Naive thymus-derived CD8-positive, alpha-beta T cell (primary cell): ENCODE measurements around the gene ATG101. TPM values are rescaled to one million over a fixed set of nuclear protein-coding genes. Genes with fewer than 3 reads are reported as not detected.
"Not testable (repeated sequence)": the region's sequence is repeated elsewhere in the genome, so short reads cannot be mapped to it uniquely, and the experiment has no call there.

ENCODE experiments used
- ATAC-seq, 2 donors: fragments of 150-1000 bp; cut with Tn5 transposase in 1 of 2; sonication (Bioruptor Pico), chemical (Tn5 transposase) in 1 of 2; 1 replicate in 1 of 2; 2 replicates in 1 of 2; pipeline ENCODE4 v1.10.0; 2021; ENCODE audit warnings: mild to moderate bottlenecking in 2 of 2, moderate library complexity in 2 of 2
- POLR2A ChIA-PET: fragments of 350-600 bp; sonication (Branson Sonifier 250); formaldehyde crosslinking; loops from one replicate; lab custom pipeline; 2021; ENCODE audit warnings: antibody characterized with exemption; lab: Charles Lee
- DNase-seq, 10 donors: peaks; one replicate each; pipeline versions ENCODE4 v3.0.0 to v3.0.0-alpha.2; 2020 to 2022
- H3K27ac Mint-ChIP-seq, 10 donors: one replicate each; pipeline ENCODE4 v1.8.0; 2020 to 2022; ENCODE audit warnings: mild to moderate bottlenecking in 10 of 10, mixed read lengths in 10 of 10, moderate library complexity in 4 of 10, inconsistent platforms in 1 of 10
- H3K27me3 Mint-ChIP-seq, 5 donors: one replicate each; pipeline ENCODE4 v1.8.0; 2021 to 2022; ENCODE audit warnings: mixed read lengths in 5 of 5
- H3K36me3 Mint-ChIP-seq, 3 donors: one replicate each; pipeline ENCODE4 v1.8.0; 2020 to 2022; ENCODE audit warnings: mixed read lengths in 3 of 3, mild to moderate bottlenecking in 2 of 3, inconsistent platforms in 1 of 3
- H3K4me1 Mint-ChIP-seq, 4 donors: one replicate each; pipeline ENCODE4 v1.8.0; 2021 to 2022; ENCODE audit warnings: mixed read lengths in 4 of 4
- H3K4me3 Mint-ChIP-seq, 10 donors: one replicate each; pipeline ENCODE4 v1.8.0; 2020 to 2022; ENCODE audit warnings: mild to moderate bottlenecking in 10 of 10, mixed read lengths in 10 of 10, moderate library complexity in 6 of 10, inconsistent platforms in 1 of 10
- H3K9me3 Mint-ChIP-seq, 9 donors: one replicate each; pipeline ENCODE4 v1.8.0; 2020 to 2022; ENCODE audit warnings: mixed read lengths in 9 of 9, mild to moderate bottlenecking in 3 of 9, inconsistent platforms in 1 of 9, moderate library complexity in 1 of 9
- polyA plus RNA-seq, 3 donors: library from polyadenylated mRNA; unstranded; fragments of 300-500 nt; fragmentation: Illumina TruSeq; gene quantifications; one replicate each; pipeline ENCODE4 v1.2.3, GENCODE V29; 2021
- total RNA-seq, 8 experiments: library from RNA in 2 of 8; stranded (reverse) in 2 of 8; gene quantifications; one replicate each; pipeline ENCODE4 v1.2.3 and lab custom pipeline; 2021 to 2026

Gene ATG101
- total and polyA plus RNA-seq, 5 experiments from 2014 or later = 17.6 to 28.8 (median 19.4) TPM

DNA sequence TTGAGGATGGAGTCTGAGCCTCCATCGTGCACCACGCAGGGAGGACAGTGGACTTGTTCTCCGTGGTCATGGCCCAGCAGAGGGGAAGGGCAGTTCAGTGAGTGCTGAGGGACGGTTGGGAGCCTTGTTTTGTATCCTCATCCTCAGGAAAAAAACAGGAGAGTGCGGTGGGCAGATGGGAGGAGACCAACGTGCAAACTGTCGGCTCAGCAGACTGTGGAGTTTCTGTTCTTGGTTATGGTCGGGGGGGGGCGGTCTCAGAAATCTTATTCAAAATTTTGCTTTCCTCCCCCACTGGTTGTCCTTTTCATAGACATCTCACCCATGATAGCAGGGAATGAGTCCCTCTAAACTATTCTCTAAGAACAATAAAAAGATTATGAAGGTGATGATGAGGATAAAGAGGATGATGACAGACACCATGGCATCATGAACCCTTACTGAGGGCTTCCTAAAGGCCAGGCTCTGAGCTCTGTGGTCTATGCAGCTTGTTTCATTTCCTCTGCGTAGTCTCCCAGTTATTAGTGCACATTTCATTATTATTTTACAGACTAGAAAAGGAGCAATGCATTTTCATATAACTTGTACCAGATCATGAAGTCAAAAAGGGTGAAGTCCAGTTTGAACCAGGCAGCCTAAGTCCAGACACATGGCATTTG, 34.8 kb downstream of the ATG101 start:
- Mint-ChIP-seq H3K27me3 (peaks cover 37 to 77% (median 44%) of the 10 kb centered on the region in 5 donors), H3K4me3 (peak overlapping the region in 1 of 10 donors; percentile 42), H3K4me1 (peaks cover 0 to 10% (median 0%) of the 10 kb centered on the region in 4 donors), H3K27ac (peak overlapping the region in 1 of 10 donors; percentile 26)
- DNase-seq, H3K9me3 Mint-ChIP-seq, H3K36me3 Mint-ChIP-seq, ATAC-seq, POLR2A ChIA-PET: not testable (repeated sequence)

DNA sequence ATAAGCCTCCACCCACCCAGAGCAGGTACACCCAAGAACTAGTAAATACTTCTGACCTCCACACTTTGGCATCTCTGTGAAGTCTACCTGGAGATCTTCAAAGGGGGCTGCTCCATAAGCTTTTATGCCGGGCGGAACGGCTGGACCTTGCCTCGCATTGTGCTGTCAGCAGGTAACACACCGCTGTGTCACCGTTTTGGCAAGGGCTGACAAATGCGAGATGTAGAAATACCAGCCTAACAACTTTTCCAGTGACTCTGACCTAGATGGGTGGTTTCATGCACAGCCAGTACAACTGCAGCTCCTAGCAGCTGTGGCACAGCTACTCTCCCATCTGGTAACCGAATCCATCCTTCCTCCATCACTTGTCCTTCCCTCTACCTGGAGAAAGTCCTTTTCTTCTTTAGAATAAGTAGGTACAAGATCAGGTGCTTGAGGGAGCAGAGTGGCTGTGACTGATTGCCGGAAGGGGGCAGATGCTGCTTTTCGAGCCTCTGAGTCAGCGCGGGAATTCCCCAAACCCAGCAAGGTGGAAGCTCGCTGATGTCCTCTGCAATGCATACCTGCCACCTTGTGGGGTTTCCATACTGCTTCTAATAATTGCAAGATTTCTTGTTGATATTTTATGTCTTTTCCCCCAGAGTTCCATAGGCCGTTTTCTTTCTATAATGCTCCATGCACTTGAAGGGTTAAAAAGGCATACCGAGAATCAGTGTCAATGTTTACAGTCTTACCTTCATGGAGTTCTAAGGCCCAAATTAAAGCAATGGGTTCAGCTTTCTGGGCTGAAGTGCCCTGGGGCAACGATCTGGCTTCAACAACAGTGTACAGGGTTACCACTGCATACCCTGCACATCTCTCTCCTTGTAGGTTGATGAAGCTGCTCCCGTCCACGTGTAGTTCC, 46.7 kb downstream of the ATG101 start:
- POLR2A ChIA-PET, H3K9me3 Mint-ChIP-seq, H3K36me3 Mint-ChIP-seq, H3K4me3 Mint-ChIP-seq: not testable (repeated sequence)
- H3K27ac Mint-ChIP-seq = peak overlapping the region in 1 of 10 donors; percentile 24
- ATAC-seq (peak in 1 of 2 donors; percentile 43), DNase-seq (peak in 9 of 10 donors; percentile 18 to 75 (median 30))
- peaks cover 0 to 35% (median 14%) of the 10 kb centered on the region in 4 donors for H3K4me1 Mint-ChIP-seq
- H3K27me3 Mint-ChIP-seq = peaks cover 2 to 34% (median 7%) of the 10 kb centered on the region in 5 donors

- POLR2A ChIA-PET, H3K9me3 Mint-ChIP-seq, DNase-seq, H3K4me3 Mint-ChIP-seq, ATAC-seq, H3K36me3 Mint-ChIP-seq: not testable (repeated sequence)
- Mint-ChIP-seq H3K27ac (peak overlapping the region in 1 of 10 donors; percentile 29), H3K4me1 (peaks cover 0 to 39% (median 20%) of the 10 kb centered on the region in 4 donors), H3K27me3 (peaks cover 4 to 45% (median 22%) of the 10 kb centered on the region in 5 donors)
These were observed 48.2 kb downstream of the ATG101 start for GRCh38 chr12:52117806-52118475.

DNA sequence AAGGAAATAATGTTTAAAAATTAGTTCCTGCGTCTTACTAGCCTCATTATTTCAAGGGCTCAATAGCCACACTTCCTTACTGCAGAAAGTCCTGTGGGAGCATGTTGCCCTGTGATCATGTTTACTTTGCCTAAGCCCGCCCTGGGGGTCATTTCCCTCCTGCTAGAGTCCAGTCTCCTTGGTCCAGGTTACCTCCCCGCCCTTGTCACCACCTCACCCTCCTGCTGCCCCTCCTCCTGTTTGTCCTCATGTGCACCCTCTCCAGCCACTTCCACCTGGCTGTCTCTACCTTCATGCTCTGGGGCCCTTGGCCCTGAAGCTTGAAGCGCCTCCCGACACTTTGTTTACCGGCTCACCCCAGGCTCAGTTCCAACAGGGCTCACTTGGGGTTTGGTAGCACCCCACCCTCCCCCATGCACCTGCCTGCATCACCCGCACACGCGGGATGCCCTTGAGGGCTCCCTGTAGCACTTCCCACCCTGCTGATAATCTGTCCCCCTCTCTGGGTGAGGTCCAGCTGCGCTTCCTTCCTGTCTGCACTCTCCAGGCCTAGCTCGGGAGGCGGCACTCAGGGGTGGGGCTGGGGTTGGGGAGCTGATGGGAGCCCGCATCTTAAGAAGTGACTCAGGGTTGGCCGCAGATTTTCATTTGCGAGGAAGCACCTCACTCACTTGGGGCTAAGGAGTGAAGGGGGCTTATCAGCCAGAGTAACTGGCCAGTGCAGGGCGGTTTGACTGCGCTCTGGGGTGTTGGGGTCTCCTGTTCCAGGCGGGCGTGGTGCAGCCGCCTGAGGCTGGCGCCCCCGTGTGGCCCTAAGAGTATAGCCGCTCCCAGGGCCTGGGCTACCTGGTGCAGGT, 49.8 kb downstream of the ATG101 start:
- H3K27ac Mint-ChIP-seq = peak overlapping the region in 2 of 10 donors; percentile 15 to 56

DNA sequence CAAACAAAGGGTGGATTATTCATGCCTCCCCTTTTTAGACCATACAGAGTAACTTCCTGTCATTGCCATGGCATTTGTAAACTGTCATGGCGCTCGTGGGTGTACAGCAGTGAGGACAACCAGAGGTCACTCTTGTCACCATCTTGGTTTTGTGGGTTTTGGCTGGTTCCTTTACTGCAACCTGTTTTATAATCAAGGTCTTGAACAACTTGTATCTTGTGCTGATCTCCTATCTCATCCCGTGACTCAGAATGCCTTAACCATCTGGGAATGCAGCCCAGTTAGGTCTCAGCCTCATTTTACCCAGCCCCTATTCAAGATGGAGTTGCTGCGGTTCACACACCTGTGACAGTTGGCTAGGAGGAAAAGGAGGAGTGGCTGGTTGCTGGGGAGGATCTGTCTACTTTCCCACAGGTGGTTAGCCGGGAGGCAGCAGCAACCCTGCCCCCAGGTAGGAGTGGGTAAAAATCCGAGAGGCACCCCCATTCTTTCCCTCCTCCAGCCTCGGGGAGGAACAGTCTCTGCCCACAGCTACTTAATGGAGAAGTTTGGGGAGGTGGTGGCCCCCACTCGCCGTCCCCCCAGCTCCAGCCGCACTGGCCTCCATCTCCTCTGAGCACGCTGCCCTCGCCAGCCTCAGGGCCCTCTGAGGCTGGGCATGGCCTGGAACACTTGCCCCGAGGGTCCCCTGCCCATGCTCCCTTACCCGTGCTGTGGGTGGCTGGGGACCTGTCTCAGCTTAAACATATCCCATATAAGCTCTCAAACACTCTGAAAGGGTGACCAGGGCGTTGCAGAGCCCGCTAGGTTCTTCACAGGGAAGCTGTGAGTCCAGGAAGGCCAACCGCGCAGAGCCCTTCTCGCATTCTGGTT, 51.4 kb downstream of the ATG101 start:
- peaks cover 0 to 39% (median 19%) of the 10 kb centered on the region in 4 donors for H3K4me1 Mint-ChIP-seq
- H3K36me3 Mint-ChIP-seq = no peaks in the 10 kb centered on the region
- H3K9me3 Mint-ChIP-seq = no peaks in the 10 kb centered on the region
- ATAC-seq = no peak
- H3K27me3 Mint-ChIP-seq = peaks cover 6 to 55% (median 22%) of the 10 kb centered on the region in 5 donors
- DNase-seq = no peak
- POLR2A ChIA-PET = interaction anchor here (0.7 kb wide), 2 partner anchors 96 to 885 kb away, joined by 3 to 5 read pairs; partner anchors contain the start of gene EIF4B
- H3K4me3 Mint-ChIP-seq = peak overlapping the region in 2 of 10 donors; percentile 11 to 30
- peak overlapping the region in 2 of 10 donors; percentile 26 to 80 for H3K27ac Mint-ChIP-seq

More for the DNA sequence above, 49.8 kb downstream of the ATG101 start:
- Mint-ChIP-seq H3K4me1 (peaks cover 0 to 39% (median 20%) of the 10 kb centered on the region in 4 donors), H3K9me3 (no peaks in the 10 kb centered on the region), H3K27me3 (peaks cover 4 to 51% (median 27%) of the 10 kb centered on the region in 5 donors), H3K4me3 (peak overlapping the region in 3 of 10 donors; percentile 13 to 36 (median 33)), H3K36me3 (no peaks in the 10 kb centered on the region)
- peak in 8 of 10 donors; percentile 8 to 39 (median 28) for DNase-seq
- peak; percentile 69 to 84 for ATAC-seq
- POLR2A ChIA-PET = interaction anchor here (0.6 kb wide), 1 partner anchor 88 kb away, joined by 8 read pairs; no protein-coding TSS in a partner anchor

- H3K36me3 Mint-ChIP-seq = no peaks in the 10 kb centered on the region
- peak; percentile 25 to 79 (median 50) for DNase-seq
- H3K4me1 Mint-ChIP-seq = peaks cover 0 to 32% (median 15%) of the 10 kb centered on the region in 4 donors
- no peak overlapping the region for H3K27ac Mint-ChIP-seq
- ATAC-seq = peak in 1 of 2 donors; percentile 51
- H3K4me3 Mint-ChIP-seq = peak overlapping the region in 5 of 10 donors; percentile 11 to 55 (median 30)
- H3K27me3 Mint-ChIP-seq = peaks cover 10 to 56% (median 25%) of the 10 kb centered on the region in 5 donors
- POLR2A ChIA-PET = no interaction called here
- no peaks in the 10 kb centered on the region for H3K9me3 Mint-ChIP-seq
These were observed 52.2 kb downstream of the ATG101 start for GRCh38 chr12:52121824-52122539.

GRCh38 chr12:52122540-52122871, 52.7 kb downstream of the ATG101 start:
- no peaks in the 10 kb centered on the region for H3K9me3 Mint-ChIP-seq

GRCh38 chr12:52122904-52123303, 53.1 kb downstream of the ATG101 start:
- H3K9me3 Mint-ChIP-seq = peaks cover 0 to under 1% (median 0%) of the 10 kb centered on the region in 9 donors
- H3K27me3 Mint-ChIP-seq = peaks cover 11 to 62% (median 33%) of the 10 kb centered on the region in 5 donors
- no peaks in the 10 kb centered on the region for H3K36me3 Mint-ChIP-seq
- no peak overlapping the region for H3K4me3 Mint-ChIP-seq
- DNase-seq (no peak), ATAC-seq (no peak)
- H3K4me1 Mint-ChIP-seq = peaks cover 0 to 32% (median 15%) of the 10 kb centered on the region in 4 donors
- no peak overlapping the region for H3K27ac Mint-ChIP-seq
- POLR2A ChIA-PET = no interaction called here

More at GRCh38 chr12:52122540-52122871, 52.7 kb downstream of the ATG101 start:
- POLR2A ChIA-PET = no interaction called here
- Mint-ChIP-seq H3K27me3 (peaks cover 11 to 61% (median 31%) of the 10 kb centered on the region in 5 donors), H3K4me1 (peaks cover 0 to 35% (median 15%) of the 10 kb centered on the region in 4 donors), H3K4me3 (no peak overlapping the region), H3K27ac (no peak overlapping the region), H3K36me3 (no peaks in the 10 kb centered on the region)
- ATAC-seq (no peak), DNase-seq (no peak)

DNA sequence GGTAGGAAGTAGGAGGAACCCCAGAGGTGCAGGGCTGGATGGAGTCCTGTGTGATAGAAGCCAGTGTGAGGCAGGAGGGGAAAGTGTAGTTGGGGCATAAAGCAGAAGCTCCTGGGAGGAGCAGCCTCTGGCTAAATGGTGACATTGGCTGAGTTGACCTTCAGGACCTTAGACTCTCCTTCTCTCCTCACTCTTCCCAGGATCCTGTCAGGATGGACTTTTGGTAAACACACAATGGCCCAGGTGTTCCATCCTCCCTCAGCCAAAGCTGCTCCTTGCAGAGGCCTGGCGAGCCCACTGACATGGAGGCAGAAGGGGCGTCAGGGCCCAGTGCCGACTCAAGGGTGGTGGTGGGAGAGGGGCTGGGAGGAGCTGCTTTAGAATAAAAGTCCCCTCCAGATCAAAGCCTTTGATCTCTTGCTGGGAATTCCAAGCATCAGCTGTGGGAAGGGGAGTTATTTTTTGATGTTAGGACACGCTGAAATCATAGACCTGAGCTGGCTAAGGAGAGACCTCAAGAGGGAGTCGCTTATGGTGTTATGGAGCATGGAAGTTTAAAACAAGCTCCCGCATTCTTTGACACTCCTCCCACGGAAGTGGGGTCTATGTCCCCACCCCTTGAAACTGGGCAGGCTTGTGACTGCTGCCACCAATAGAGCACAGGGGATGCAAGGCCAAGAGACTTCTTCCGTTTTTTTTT, 53.9 kb downstream of the ATG101 start:
- Mint-ChIP-seq H3K4me1 (peaks cover 0 to 25% (median 15%) of the 10 kb centered on the region in 4 donors), H3K4me3 (no peak overlapping the region), H3K27ac (no peak overlapping the region), H3K36me3 (no peaks in the 10 kb centered on the region), H3K27me3 (peaks cover 11 to 62% (median 36%) of the 10 kb centered on the region in 5 donors), H3K9me3 (peaks cover 0 to 2% (median 0%) of the 10 kb centered on the region in 9 donors)
- POLR2A ChIA-PET = no interaction called here
- ATAC-seq (no peak), DNase-seq (no peak)

GRCh38 chr12:52125476-52125900, 55.7 kb downstream of the ATG101 start:
- H3K27me3 Mint-ChIP-seq = peaks cover 11 to 51% (median 36%) of the 10 kb centered on the region in 5 donors
- H3K27ac Mint-ChIP-seq = no peak overlapping the region
- no peak overlapping the region for H3K4me3 Mint-ChIP-seq
- H3K4me1 Mint-ChIP-seq = peaks cover 0 to 10% (median 8%) of the 10 kb centered on the region in 4 donors
- DNase-seq = no peak
- H3K9me3 Mint-ChIP-seq = peaks cover 0 to 2% (median 0%) of the 10 kb centered on the region in 9 donors
- POLR2A ChIA-PET = no interaction called here
- no peaks in the 10 kb centered on the region for H3K36me3 Mint-ChIP-seq
- no peak for ATAC-seq
